ENCODE results near the gene ERC2.

DNA sequence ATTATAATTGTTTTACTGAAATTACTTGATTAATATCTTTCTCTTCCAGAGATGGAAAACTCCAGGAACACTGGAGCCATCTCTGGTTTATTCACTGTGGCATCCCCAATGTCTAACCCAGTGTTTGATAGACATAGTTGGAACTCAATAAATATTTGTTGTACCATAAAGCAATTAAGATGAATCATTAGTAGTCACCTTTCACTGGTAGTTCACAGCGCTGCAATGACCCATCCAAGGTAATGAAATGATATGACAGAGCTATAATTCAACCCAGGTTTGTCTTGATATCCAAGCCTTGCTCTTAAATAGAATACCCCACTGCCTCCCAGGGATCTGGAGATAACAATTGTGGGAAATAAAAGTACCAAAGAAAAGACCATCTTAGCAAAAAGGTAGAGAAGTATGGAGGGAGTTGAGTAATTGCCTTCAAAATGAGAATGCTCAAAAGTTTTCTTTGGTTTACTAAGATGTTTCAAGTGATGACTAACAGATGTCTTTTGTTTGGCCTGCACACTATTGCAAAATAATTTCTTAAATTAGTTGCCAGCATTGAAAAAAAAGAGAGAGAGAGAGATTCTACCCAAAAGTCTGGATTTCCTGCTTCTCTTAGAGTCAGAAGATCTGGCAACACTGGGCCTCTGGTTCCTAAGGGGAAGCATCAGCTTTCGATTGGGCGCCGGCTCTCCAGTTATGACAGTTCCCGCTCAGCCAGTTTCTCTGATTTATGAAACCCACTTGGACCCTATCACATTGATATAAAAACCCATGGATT lies 348.5 kb downstream of the ERC2 start:
- TF ChIP-seq, protein P1, sequence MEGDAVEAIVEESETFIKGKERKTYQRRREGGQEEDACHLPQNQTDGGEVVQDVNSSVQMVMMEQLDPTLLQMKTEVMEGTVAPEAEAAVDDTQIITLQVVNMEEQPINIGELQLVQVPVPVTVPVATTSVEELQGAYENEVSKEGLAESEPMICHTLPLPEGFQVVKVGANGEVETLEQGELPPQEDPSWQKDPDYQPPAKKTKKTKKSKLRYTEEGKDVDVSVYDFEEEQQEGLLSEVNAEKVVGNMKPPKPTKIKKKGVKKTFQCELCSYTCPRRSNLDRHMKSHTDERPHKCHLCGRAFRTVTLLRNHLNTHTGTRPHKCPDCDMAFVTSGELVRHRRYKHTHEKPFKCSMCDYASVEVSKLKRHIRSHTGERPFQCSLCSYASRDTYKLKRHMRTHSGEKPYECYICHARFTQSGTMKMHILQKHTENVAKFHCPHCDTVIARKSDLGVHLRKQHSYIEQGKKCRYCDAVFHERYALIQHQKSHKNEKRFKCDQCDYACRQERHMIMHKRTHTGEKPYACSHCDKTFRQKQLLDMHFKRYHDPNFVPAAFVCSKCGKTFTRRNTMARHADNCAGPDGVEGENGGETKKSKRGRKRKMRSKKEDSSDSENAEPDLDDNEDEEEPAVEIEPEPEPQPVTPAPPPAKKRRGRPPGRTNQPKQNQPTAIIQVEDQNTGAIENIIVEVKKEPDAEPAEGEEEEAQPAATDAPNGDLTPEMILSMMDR (conservative IDR thresholded peaks at IDR 0.05; ENCODE audit: low read length): no peak
- no peak for TF ChIP-seq EZH2phosphoT487 (IDR thresholded peaks at IDR 0.05; ENCODE audit: borderline replicate concordance)
